H9 (cell line): ENCODE measurements around the gene CCDC142. TPM values are rescaled to one million over a fixed set of nuclear protein-coding genes. Genes with fewer than 3 reads are reported as not detected.
A peak's percentile ranks its signal among the peaks of the same experiment; 100 is the strongest.

Experiments
- DNase-seq: peaks from one replicate; pipeline ENCODE4 v3.0.0-alpha.2; 2017
- H2AFZ ChIP-seq: one replicate; pipeline ENCODE4 v1.6.1; 2013; ENCODE audit warnings: mild to moderate bottlenecking, low read length, control low read depth, moderate library complexity
- H2AK5ac ChIP-seq: 2 replicates; pipeline ENCODE4 v1.6.1; 2013; ENCODE audit warnings: low read length, control low read depth, mixed read lengths; ENCODE audit not compliant: insufficient read length
- H2BK120ac ChIP-seq: one replicate; pipeline ENCODE4 v1.6.1; 2013; ENCODE audit warnings: low read depth, mild to moderate bottlenecking, low read length, control low read depth, inconsistent platforms; ENCODE audit not compliant: poor library complexity, severe bottlenecking
- H2BK12ac ChIP-seq: 2 replicates; pipeline ENCODE4 v1.6.1; 2013; ENCODE audit warnings: low read length, control low read depth, mixed read lengths, low read depth; ENCODE audit not compliant: insufficient read length
- H2BK15ac ChIP-seq: 2 replicates; pipeline ENCODE4 v1.6.1; 2013; ENCODE audit warnings: low read depth, low read length, control low read depth
- H2BK20ac ChIP-seq: one replicate; pipeline ENCODE4 v1.6.1; 2013; ENCODE audit warnings: low read depth, mild to moderate bottlenecking, low read length, control low read depth, inconsistent platforms; ENCODE audit not compliant: poor library complexity, severe bottlenecking
- H2BK5ac ChIP-seq: 2 replicates; pipeline ENCODE4 v1.6.1; 2013; ENCODE audit warnings: low read length, control low read depth, mixed read lengths; ENCODE audit not compliant: insufficient read length
- H3K14ac ChIP-seq: 2 replicates; pipeline ENCODE4 v1.6.1; 2013; ENCODE audit warnings: low read length, control low read depth; ENCODE audit not compliant: insufficient read depth
- H3K18ac ChIP-seq: 2 replicates; pipeline ENCODE4 v1.6.1; 2013; ENCODE audit warnings: low read depth, mild to moderate bottlenecking, mixed read lengths, low read length, control low read depth; ENCODE audit not compliant: insufficient read length
- H3K23ac ChIP-seq: 2 replicates; pipeline ENCODE4 v1.6.1; 2013; ENCODE audit warnings: low read length, control low read depth, mixed read lengths, low read depth; ENCODE audit not compliant: insufficient read length
- H3K23me2 ChIP-seq: 2 replicates; pipeline ENCODE4 v1.6.1; 2013; ENCODE audit warnings: low read depth, mild to moderate bottlenecking, mixed read lengths, low read length, control low read depth; ENCODE audit not compliant: insufficient read length, poor library complexity, severe bottlenecking
- H3K27ac ChIP-seq: 2 replicates; pipeline ENCODE4 v1.5.1; 2013; ENCODE audit warnings: low read length, control low read depth, mixed read lengths, low read depth; ENCODE audit not compliant: insufficient read length
- H3K27me3 ChIP-seq: 2 replicates; pipeline ENCODE4 v1.6.1; 2013; ENCODE audit warnings: low read length, control low read depth, inconsistent platforms; ENCODE audit not compliant: insufficient read depth
- H3K4ac ChIP-seq: 2 replicates; pipeline ENCODE4 v1.6.1; 2013; ENCODE audit warnings: low read depth, mild to moderate bottlenecking, control low read depth, inconsistent platforms, low read length, moderate library complexity
- H3K4me1 ChIP-seq: 2 replicates; pipeline ENCODE4 v1.6.1; 2013; ENCODE audit warnings: low read length, control low read depth, inconsistent platforms; ENCODE audit not compliant: insufficient read depth
- H3K4me2 ChIP-seq: 2 replicates; pipeline ENCODE4 v1.6.1; 2013; ENCODE audit warnings: low read length, control low read depth, mixed read lengths; ENCODE audit not compliant: insufficient read length, insufficient read depth
- H3K56ac ChIP-seq: 2 replicates; pipeline ENCODE4 v1.6.1; 2013; ENCODE audit warnings: low read depth, mild to moderate bottlenecking, mixed read lengths, low read length, control low read depth; ENCODE audit not compliant: insufficient read length
- H3K79me1 ChIP-seq: 2 replicates; pipeline ENCODE4 v1.6.1; 2013; ENCODE audit warnings: low read depth, mild to moderate bottlenecking, moderate library complexity, low read length, control low read depth, inconsistent platforms; ENCODE audit not compliant: insufficient read depth, poor library complexity, severe bottlenecking
- H3K79me2 ChIP-seq: 2 replicates; pipeline ENCODE4 v1.6.1; 2013; ENCODE audit warnings: low read length, control low read depth, inconsistent platforms; ENCODE audit not compliant: insufficient read depth
- H3K9ac ChIP-seq: 2 replicates; pipeline ENCODE4 v1.6.1; 2013; ENCODE audit warnings: low read length, control low read depth, mixed read lengths; ENCODE audit not compliant: insufficient read length; ENCODE audit errors: extremely low read depth
- H3K9me3 ChIP-seq: one replicate; pipeline ENCODE4 v1.6.1; 2013; ENCODE audit warnings: low read depth, low read length, inconsistent platforms; ENCODE audit not compliant: control insufficient read depth
- H3T11ph ChIP-seq: one replicate; pipeline ENCODE4 v1.6.1; 2013; ENCODE audit warnings: mild to moderate bottlenecking, low read length, control low read depth, inconsistent platforms
- H4K20me1 ChIP-seq: one replicate; pipeline ENCODE4 v1.6.1; 2013; ENCODE audit not compliant: control insufficient read depth, insufficient read length, insufficient read depth
- H4K5ac ChIP-seq: 2 replicates; pipeline ENCODE4 v1.6.1; 2013; ENCODE audit warnings: low read depth, mild to moderate bottlenecking, mixed read lengths, low read length, control low read depth; ENCODE audit not compliant: insufficient read length
- H4K8ac ChIP-seq: replicated peaks from 2 replicates; pipeline ENCODE4 v1.6.1; 2013; ENCODE audit warnings: low read length, control low read depth, mixed read lengths, low read depth; ENCODE audit not compliant: insufficient read length
- H4K91ac ChIP-seq: 2 replicates; pipeline ENCODE4 v1.6.1; 2013; ENCODE audit warnings: low read depth, mild to moderate bottlenecking, moderate library complexity, mixed read lengths, low read length, control low read depth; ENCODE audit not compliant: insufficient read length
- H3K27ac Mint-ChIP-seq, 3 experiments: 2 replicates in 2 of 3; 3 replicates in 1 of 3; pipeline ENCODE4 v1.8.0; 2020 to 2021; ENCODE audit warnings: mixed read lengths in 3 of 3, mild to moderate bottlenecking in 1 of 3, moderate library complexity in 1 of 3
- H3K27me3 Mint-ChIP-seq: 2 replicates; pipeline ENCODE4 v1.8.0; 2021; ENCODE audit warnings: low read depth, mild to moderate bottlenecking, moderate library complexity, mixed read lengths
- H3K36me3 Mint-ChIP-seq, 3 experiments: 2 replicates in 2 of 3; 3 replicates in 1 of 3; pipeline ENCODE4 v1.8.0; 2020 to 2021; ENCODE audit warnings: low read depth in 3 of 3, mixed read lengths in 3 of 3; ENCODE audit not compliant: insufficient read depth in 1 of 3
- H3K4me1 Mint-ChIP-seq, 2 experiments: 2 replicates each; pipeline ENCODE4 v1.8.0; 2020; ENCODE audit warnings: mixed read lengths in 2 of 2
- H3K4me3 Mint-ChIP-seq, 2 experiments: 2 replicates in 1 of 2; 3 replicates in 1 of 2; pipeline ENCODE4 v1.8.0; 2020 to 2021; ENCODE audit warnings: mild to moderate bottlenecking in 2 of 2, mixed read lengths in 2 of 2, moderate library complexity in 1 of 2
- H3K9me3 Mint-ChIP-seq, 2 experiments: 2 replicates in 1 of 2; 3 replicates in 1 of 2; pipeline ENCODE4 v1.8.0; 2020; ENCODE audit warnings: mild to moderate bottlenecking in 2 of 2, mixed read lengths in 2 of 2, moderate library complexity in 1 of 2
- WGBS: extraction: QIAGEN DNeasy Blood & Tissue Kit; methylation state at CpG from one replicate; pipeline ENCODE4 v1.1.7; 2013; ENCODE audit warnings: missing lambda C conversion rate, low lambda C conversion rate, mixed read lengths; ENCODE audit not compliant: insufficient read length; ENCODE audit errors: extremely low coverage; 5-methylcytosine and 5-hydroxymethylcytosine counted together
- total RNA-seq: library from RNA; stranded (reverse); gene quantifications from 2 replicates; pipeline ENCODE4 v1.2.1, GENCODE V29; 2021
- TF ChIP-seq, protein P1 (sequence below): fragments of 200-600 bp; sonication (generic); conservative IDR thresholded peaks from 3 replicates; pipeline ENCODE4 v1.8.0; 2021; ENCODE audit warnings: antibody characterized with exemption, mild to moderate bottlenecking

The CCDC142 gene
- total RNA-seq, 1 experiment from 2014 or later = 21.5 TPM

DNA sequence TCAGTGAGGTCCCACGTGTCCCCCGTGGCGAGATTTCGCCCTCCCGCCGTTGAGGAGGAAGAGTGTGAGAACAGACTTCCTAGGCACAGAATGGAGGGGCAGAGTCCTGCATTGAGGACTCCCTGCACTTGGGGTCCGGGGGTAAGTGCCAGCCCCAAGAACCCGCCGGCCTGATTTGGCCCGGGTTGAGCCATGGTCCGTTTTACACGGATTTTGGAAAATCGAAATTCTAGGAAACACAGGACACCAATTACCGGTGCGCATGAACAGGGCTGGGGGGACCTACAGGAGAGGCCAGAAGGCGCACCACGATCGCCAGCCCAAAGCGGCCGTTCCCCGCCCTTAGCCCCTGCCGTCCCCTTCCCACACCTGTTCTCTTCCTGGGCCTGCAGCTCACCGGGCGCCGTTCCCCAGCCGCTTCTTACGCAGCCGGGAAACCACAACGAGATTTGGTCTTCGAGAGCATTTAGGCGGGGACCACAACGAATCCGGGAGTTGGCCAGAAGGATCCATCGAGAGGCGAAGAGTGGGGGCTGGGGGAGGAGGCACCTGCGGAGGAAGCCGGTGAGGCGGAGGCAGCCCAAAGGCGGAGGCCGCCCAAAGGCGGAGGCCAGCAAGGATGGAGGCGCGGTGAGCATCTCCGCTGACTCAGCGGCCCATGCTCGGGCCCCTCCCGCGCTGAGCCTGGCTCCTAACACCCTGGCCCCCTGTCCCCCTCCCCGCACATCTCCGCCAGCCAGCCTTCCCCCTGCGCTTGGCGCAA lies 31.0 kb upstream of the CCDC142 start:
- no peaks in the 10 kb centered on the region for H3K79me2 ChIP-seq
- H3K9ac ChIP-seq = no peak overlapping the region
- peak; percentile 54 for DNase-seq
- no peak overlapping the region for H4K5ac ChIP-seq
- H4K8ac ChIP-seq = no peak overlapping the region
- H3K4me1 ChIP-seq = no peaks in the 10 kb centered on the region
- peaks cover 13 to 17% of the 10 kb centered on the region in 2 experiments for H3K9me3 Mint-ChIP-seq
- no peak overlapping the region for H3T11ph ChIP-seq
- H2BK15ac ChIP-seq = no peak overlapping the region
- peak overlapping the region; percentile 34 to 74 for H3K4me3 Mint-ChIP-seq
- H3K56ac ChIP-seq = no peak overlapping the region
- no peak overlapping the region for H3K23ac ChIP-seq
- TF ChIP-seq, protein P1, sequence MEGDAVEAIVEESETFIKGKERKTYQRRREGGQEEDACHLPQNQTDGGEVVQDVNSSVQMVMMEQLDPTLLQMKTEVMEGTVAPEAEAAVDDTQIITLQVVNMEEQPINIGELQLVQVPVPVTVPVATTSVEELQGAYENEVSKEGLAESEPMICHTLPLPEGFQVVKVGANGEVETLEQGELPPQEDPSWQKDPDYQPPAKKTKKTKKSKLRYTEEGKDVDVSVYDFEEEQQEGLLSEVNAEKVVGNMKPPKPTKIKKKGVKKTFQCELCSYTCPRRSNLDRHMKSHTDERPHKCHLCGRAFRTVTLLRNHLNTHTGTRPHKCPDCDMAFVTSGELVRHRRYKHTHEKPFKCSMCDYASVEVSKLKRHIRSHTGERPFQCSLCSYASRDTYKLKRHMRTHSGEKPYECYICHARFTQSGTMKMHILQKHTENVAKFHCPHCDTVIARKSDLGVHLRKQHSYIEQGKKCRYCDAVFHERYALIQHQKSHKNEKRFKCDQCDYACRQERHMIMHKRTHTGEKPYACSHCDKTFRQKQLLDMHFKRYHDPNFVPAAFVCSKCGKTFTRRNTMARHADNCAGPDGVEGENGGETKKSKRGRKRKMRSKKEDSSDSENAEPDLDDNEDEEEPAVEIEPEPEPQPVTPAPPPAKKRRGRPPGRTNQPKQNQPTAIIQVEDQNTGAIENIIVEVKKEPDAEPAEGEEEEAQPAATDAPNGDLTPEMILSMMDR = no peak
- WGBS = no CpG with 5 or more reads among the region's 52 CpGs
- peaks cover 19% of the 10 kb centered on the region for H3K23me2 ChIP-seq
- peaks cover 5 to 8% (median 6%) of the 10 kb centered on the region in 3 experiments; a peak in 6 of 7 replicates for H3K36me3 Mint-ChIP-seq
- H4K20me1 ChIP-seq = no peaks in the 10 kb centered on the region
- H3K27me3 Mint-ChIP-seq = peaks cover 96% of the 10 kb centered on the region
- no peak overlapping the region for H3K18ac ChIP-seq
- no peak overlapping the region for H3K27ac Mint-ChIP-seq
- H3K27ac ChIP-seq = no peak overlapping the region
- H2BK20ac ChIP-seq = no peak overlapping the region
- H2AFZ ChIP-seq = no peak overlapping the region
- no peak overlapping the region for H3K14ac ChIP-seq
- no peak overlapping the region for H4K91ac ChIP-seq
- no peak overlapping the region for H2AK5ac ChIP-seq
- peaks cover 12 to 15% of the 10 kb centered on the region in 2 experiments for H3K4me1 Mint-ChIP-seq
- no peak overlapping the region for H2BK12ac ChIP-seq
- H2BK120ac ChIP-seq = no peak overlapping the region
- no peak overlapping the region for H2BK5ac ChIP-seq
- H3K9me3 ChIP-seq = no peaks in the 10 kb centered on the region
- H3K79me1 ChIP-seq = no peaks in the 10 kb centered on the region
- H3K27me3 ChIP-seq = peaks cover 83% of the 10 kb centered on the region
- no peak overlapping the region for H3K4ac ChIP-seq
- H3K4me2 ChIP-seq = peak overlapping the region; percentile 49
